Neural crest cell (in vitro differentiated cells): ENCODE results near the gene POLN. TPM values are rescaled to one million over a fixed set of nuclear protein-coding genes. Genes with fewer than 3 reads are reported as not detected.
A peak's percentile ranks its signal among the peaks of the same experiment; 100 is the strongest.

ENCODE experiments used
- DNase-seq: peaks from one replicate; pipeline ENCODE4 v3.0.0; 2021; ENCODE audit warnings: low read depth, mixed read lengths, low spot score
- H3K27ac Mint-ChIP-seq: one replicate; pipeline ENCODE4 v1.8.0; 2021; ENCODE audit warnings: mild to moderate bottlenecking, mixed read lengths; ENCODE audit not compliant: unreplicated experiment
- H3K27me3 Mint-ChIP-seq: 2 replicates; pipeline ENCODE4 v1.8.0; 2021; ENCODE audit warnings: low read depth, mild to moderate bottlenecking, mixed read lengths
- H3K36me3 Mint-ChIP-seq: 2 replicates; pipeline ENCODE4 v1.8.0; 2021; ENCODE audit warnings: low read depth, mild to moderate bottlenecking, mixed read lengths
- H3K4me1 Mint-ChIP-seq: 2 replicates; pipeline ENCODE4 v1.8.0; 2021; ENCODE audit warnings: mixed read lengths
- H3K4me3 Mint-ChIP-seq: one replicate; pipeline ENCODE4 v1.8.0; 2021; ENCODE audit warnings: mild to moderate bottlenecking, mixed read lengths
- H3K9me3 Mint-ChIP-seq: 2 replicates; pipeline ENCODE4 v1.8.0; 2021; ENCODE audit warnings: mixed read lengths
- total RNA-seq: library from RNA; stranded (reverse); gene quantifications from 2 replicates; pipeline ENCODE4 v1.2.1, GENCODE V29; 2021
- TF ChIP-seq, protein P1 (sequence below): fragments of 200-600 bp; sonication (generic); conservative IDR thresholded peaks from 2 replicates; pipeline ENCODE4 v1.5.0; 2021; ENCODE audit warnings: antibody characterized with exemption, mild to moderate bottlenecking

POLN gene
- total RNA-seq, 1 donor from 2014 or later = 5.6 TPM

DNA sequence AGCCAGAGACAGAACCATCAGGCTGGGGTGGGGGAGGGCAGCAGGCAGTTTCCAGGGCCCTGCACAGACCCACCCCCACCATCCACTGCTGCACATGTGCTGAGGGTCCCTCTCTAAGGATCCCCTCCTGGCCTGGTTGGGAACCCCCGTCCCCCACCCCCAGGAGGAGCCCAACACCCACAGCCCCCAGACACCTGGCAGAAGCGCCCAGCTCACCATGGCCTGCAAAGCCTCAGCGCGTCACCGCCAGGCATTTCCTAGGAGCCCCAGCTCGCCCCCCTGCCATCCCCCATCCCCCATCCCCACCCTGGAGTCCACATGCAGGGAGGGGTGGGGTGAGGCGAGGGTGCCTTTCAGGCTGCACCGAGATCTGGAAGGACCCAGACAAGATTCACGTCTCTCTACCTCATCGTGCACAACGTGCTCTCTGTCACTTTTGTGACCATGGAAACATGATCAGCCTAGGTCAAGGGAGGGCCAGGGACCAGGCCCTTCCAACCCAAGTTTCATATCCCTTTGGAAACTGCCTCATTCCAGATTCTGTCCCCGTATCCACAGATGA is 10.7 kb upstream of the POLN start:
- Mint-ChIP-seq H3K27me3 (no peaks in the 10 kb centered on the region), H3K27ac (peak overlapping the region; percentile 6), H3K4me3 (peak overlapping the region; percentile 34), H3K9me3 (no peaks in the 10 kb centered on the region), H3K36me3 (no peaks in the 10 kb centered on the region), H3K4me1 (no peaks in the 10 kb centered on the region)
- no peak for DNase-seq
- TF ChIP-seq, protein P1, sequence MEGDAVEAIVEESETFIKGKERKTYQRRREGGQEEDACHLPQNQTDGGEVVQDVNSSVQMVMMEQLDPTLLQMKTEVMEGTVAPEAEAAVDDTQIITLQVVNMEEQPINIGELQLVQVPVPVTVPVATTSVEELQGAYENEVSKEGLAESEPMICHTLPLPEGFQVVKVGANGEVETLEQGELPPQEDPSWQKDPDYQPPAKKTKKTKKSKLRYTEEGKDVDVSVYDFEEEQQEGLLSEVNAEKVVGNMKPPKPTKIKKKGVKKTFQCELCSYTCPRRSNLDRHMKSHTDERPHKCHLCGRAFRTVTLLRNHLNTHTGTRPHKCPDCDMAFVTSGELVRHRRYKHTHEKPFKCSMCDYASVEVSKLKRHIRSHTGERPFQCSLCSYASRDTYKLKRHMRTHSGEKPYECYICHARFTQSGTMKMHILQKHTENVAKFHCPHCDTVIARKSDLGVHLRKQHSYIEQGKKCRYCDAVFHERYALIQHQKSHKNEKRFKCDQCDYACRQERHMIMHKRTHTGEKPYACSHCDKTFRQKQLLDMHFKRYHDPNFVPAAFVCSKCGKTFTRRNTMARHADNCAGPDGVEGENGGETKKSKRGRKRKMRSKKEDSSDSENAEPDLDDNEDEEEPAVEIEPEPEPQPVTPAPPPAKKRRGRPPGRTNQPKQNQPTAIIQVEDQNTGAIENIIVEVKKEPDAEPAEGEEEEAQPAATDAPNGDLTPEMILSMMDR = no peak

GRCh38 chr4:2251795-2252529 is 10.0 kb upstream of the POLN start:
- Mint-ChIP-seq H3K27ac (no peak overlapping the region), H3K4me3 (no peak overlapping the region), H3K36me3 (no peaks in the 10 kb centered on the region), H3K4me1 (no peaks in the 10 kb centered on the region), H3K27me3 (no peaks in the 10 kb centered on the region), H3K9me3 (no peaks in the 10 kb centered on the region)
- TF ChIP-seq, protein P1 = no peak
- no peak for DNase-seq

DNA sequence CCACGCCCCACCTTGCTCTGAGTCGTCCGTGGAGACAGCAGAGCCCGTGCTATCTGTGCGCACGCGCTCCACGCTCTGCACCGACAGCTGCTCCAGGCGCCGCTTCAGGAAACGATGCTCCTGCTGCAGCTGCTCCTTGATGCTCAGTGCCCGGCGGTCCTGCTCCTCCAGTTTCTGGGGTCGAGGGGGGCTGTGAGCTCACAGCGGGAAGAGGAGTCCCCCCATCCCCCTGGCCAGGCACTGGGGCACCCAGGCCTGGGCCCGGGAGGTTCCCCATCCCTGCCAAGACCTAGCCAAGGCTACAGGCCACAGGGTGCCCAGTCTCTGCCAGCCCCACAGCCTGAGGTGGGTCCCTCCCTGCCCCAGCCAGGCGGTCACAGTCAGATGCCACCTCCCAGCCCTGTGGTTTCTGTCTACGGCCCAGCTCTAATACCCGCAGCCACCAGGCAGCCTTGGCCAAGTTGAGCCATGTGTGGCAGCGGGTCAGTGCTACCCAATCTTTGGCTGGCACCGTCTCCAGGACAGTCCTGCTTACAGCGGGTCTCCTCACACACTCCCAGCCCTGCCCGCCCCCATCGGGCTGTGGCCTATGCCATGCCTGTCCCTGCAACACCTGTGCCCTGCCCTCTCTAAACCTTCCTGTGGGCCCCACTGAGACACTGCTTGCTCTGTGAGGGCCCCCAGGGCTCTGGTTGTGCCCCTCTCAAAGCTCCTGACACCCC is 9.3 kb upstream of the POLN start:
- DNase-seq = peak; percentile 0
- Mint-ChIP-seq H3K4me1 (no peaks in the 10 kb centered on the region), H3K27ac (no peak overlapping the region), H3K9me3 (no peaks in the 10 kb centered on the region), H3K4me3 (no peak overlapping the region), H3K36me3 (no peaks in the 10 kb centered on the region), H3K27me3 (no peaks in the 10 kb centered on the region)
- TF ChIP-seq, protein P1 = no peak

- Mint-ChIP-seq H3K4me3 (no peak overlapping the region), H3K4me1 (peaks cover 3% of the 10 kb centered on the region), H3K36me3 (no peaks in the 10 kb centered on the region), H3K27me3 (no peaks in the 10 kb centered on the region), H3K9me3 (no peaks in the 10 kb centered on the region), H3K27ac (no peak overlapping the region)
- peak; percentile 1 for DNase-seq
- TF ChIP-seq, protein P1 = no peak
These were observed 8.6 kb upstream of the POLN start for GRCh38 chr4:2250357-2251072.

DNA sequence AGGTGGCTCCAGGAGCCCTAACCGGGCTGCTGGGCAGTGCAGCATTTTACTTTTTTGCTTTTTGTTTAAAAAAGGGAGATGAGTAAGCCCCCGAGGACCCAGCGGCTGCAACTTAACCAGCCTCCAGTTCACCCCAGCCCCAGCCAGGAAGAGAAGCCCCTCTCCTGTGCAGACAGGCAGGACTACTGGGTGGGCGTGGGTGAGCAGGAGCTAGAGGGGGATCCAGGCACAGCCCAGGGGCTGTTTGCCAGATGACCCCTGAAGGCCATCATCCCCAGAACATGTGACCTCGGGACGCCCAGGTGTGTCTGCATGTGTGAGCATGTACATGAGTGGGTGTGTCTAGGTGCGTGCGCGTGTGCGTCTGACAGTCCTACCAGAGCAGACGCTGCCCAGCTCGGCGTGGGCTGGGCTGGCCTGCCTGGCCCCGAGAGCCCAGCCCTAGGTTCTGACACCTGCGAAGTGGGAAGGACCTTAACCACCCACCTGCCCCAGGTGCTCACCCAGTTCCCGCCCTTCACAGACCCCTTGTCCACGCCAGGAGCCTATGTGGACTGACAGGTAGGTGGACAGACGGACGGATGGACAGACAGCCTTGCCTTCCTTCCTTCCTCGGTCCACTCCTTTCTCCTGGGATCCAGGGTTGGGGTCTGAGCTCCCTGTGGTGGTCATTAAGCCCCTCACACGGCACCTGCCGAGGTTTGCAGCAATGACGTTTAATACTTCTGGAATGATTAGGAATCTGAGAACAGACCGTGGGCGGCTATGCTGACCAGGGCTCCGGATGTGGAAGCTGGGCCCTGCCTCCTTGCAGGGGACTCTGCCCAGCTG is 7.8 kb upstream of the POLN start:
- DNase-seq = no peak

More for the DNA sequence above, 7.8 kb upstream of the POLN start:
- TF ChIP-seq, protein P1 = no peak
- Mint-ChIP-seq H3K9me3 (no peaks in the 10 kb centered on the region), H3K4me1 (peaks cover 10% of the 10 kb centered on the region), H3K27me3 (no peaks in the 10 kb centered on the region), H3K36me3 (no peaks in the 10 kb centered on the region), H3K27ac (no peak overlapping the region), H3K4me3 (no peak overlapping the region)
